Type B pancreatic cell (in vitro differentiated cells): ENCODE data around the gene FOXD1. TPM values are rescaled to one million over a fixed set of nuclear protein-coding genes. Genes with fewer than 3 reads are reported as not detected.
A peak's percentile ranks its signal among the peaks of the same experiment; 100 is the strongest.

Experiments used
- DNase-seq: peaks from one replicate; pipeline ENCODE4 v3.0.0; 2021; ENCODE audit warnings: mixed read lengths; ENCODE audit not compliant: unreplicated experiment; ENCODE audit errors: extremely low spot score
- H3K27ac Mint-ChIP-seq: 2 replicates; pipeline ENCODE4 v1.8.0; 2021; ENCODE audit warnings: mild to moderate bottlenecking, mixed read lengths
- H3K27me3 Mint-ChIP-seq: 2 replicates; pipeline ENCODE4 v1.8.0; 2021; ENCODE audit warnings: mixed read lengths
- H3K36me3 Mint-ChIP-seq: 2 replicates; pipeline ENCODE4 v1.8.0; 2021; ENCODE audit warnings: mixed read lengths
- H3K4me1 Mint-ChIP-seq: one replicate; pipeline ENCODE4 v1.8.0; 2021; ENCODE audit warnings: mixed read lengths; ENCODE audit not compliant: unreplicated experiment
- H3K4me3 Mint-ChIP-seq: 2 replicates; pipeline ENCODE4 v1.8.0; 2021; ENCODE audit warnings: mild to moderate bottlenecking, mixed read lengths
- H3K9me3 Mint-ChIP-seq: 2 replicates; pipeline ENCODE4 v1.8.0; 2021; ENCODE audit warnings: mixed read lengths
- CTCF ChIP-seq: fragments of 200-600 bp; sonication (generic); conservative IDR thresholded peaks from 2 replicates; pipeline ENCODE4 v1.5.0; 2021; ENCODE audit warnings: antibody characterized with exemption, mild to moderate bottlenecking
- total RNA-seq: library from RNA; stranded (reverse); gene quantifications from 2 replicates; pipeline ENCODE4 v1.2.1, GENCODE V29; 2021; ENCODE audit warnings: low replicate concordance

Gene FOXD1
- total RNA-seq, 1 donor from 2014 or later = 15.9 TPM

GRCh38 chr5:73422164-73422563 is 26.4 kb downstream of the FOXD1 start:
- no peak for TF ChIP-seq CTCF
- Mint-ChIP-seq H3K27ac (no peak overlapping the region), H3K27me3 (peaks cover 93% of the 10 kb centered on the region), H3K4me3 (no peak overlapping the region), H3K36me3 (no peaks in the 10 kb centered on the region), H3K4me1 (peaks cover 20% of the 10 kb centered on the region), H3K9me3 (no peaks in the 10 kb centered on the region)
- DNase-seq = no peak

- Mint-ChIP-seq H3K9me3 (no peaks in the 10 kb centered on the region), H3K4me3 (peak overlapping the region; percentile 50), H3K27me3 (peaks cover 93% of the 10 kb centered on the region), H3K27ac (no peak overlapping the region), H3K4me1 (peaks cover 24% of the 10 kb centered on the region), H3K36me3 (no peaks in the 10 kb centered on the region)
- no peak for DNase-seq
- TF ChIP-seq CTCF = no peak
Observed at GRCh38 chr5:73420666-73421065, 27.9 kb downstream of the FOXD1 start.

- peak overlapping the region; percentile 83 for H3K4me3 Mint-ChIP-seq
- peak; percentile 76 for DNase-seq
- peaks cover 96% of the 10 kb centered on the region for H3K27me3 Mint-ChIP-seq
- no peaks in the 10 kb centered on the region for H3K9me3 Mint-ChIP-seq
- peaks cover 24% of the 10 kb centered on the region for H3K4me1 Mint-ChIP-seq
- H3K27ac Mint-ChIP-seq = peak overlapping the region; percentile 70
- TF ChIP-seq CTCF = no peak
- H3K36me3 Mint-ChIP-seq = no peaks in the 10 kb centered on the region
Observed at GRCh38 chr5:73419465-73420390, 28.8 kb downstream of the FOXD1 start.

GRCh38 chr5:73419117-73419464 is 29.5 kb downstream of the FOXD1 start:
- Mint-ChIP-seq H3K4me1 (peaks cover 20% of the 10 kb centered on the region), H3K27ac (peak overlapping the region; percentile 50), H3K4me3 (peak overlapping the region; percentile 79), H3K9me3 (peaks cover 4% of the 10 kb centered on the region), H3K36me3 (no peaks in the 10 kb centered on the region), H3K27me3 (peaks cover 96% of the 10 kb centered on the region)
- DNase-seq = no peak
- TF ChIP-seq CTCF = no peak

- Mint-ChIP-seq H3K4me1 (peaks cover 20% of the 10 kb centered on the region), H3K4me3 (no peak overlapping the region), H3K36me3 (no peaks in the 10 kb centered on the region), H3K27ac (no peak overlapping the region), H3K27me3 (peaks cover 95% of the 10 kb centered on the region), H3K9me3 (peaks cover 4% of the 10 kb centered on the region)
- TF ChIP-seq CTCF = no peak
- no peak for DNase-seq
Observed at GRCh38 chr5:73418244-73418691, 30.3 kb downstream of the FOXD1 start.
